ENCODE data around the gene GREB1.

Gene GREB1

GRCh38 chr2:11676640-11677039, 142.8 kb downstream of the GREB1 start:
- in situ Hi-C loops (cut with HindIII; ENCODE audit: low sequenced_read_pairs): loop anchor here (25.0 kb wide), 1 partner anchor 111 kb away; no protein-coding TSS in a partner anchor
- H3K4me3 ChIP-seq (ENCODE audit: low read depth, low read length): no peak overlapping the region
- no peak for DNase-seq (ENCODE audit: low read depth, low spot score)
- TF ChIP-seq, protein P1, sequence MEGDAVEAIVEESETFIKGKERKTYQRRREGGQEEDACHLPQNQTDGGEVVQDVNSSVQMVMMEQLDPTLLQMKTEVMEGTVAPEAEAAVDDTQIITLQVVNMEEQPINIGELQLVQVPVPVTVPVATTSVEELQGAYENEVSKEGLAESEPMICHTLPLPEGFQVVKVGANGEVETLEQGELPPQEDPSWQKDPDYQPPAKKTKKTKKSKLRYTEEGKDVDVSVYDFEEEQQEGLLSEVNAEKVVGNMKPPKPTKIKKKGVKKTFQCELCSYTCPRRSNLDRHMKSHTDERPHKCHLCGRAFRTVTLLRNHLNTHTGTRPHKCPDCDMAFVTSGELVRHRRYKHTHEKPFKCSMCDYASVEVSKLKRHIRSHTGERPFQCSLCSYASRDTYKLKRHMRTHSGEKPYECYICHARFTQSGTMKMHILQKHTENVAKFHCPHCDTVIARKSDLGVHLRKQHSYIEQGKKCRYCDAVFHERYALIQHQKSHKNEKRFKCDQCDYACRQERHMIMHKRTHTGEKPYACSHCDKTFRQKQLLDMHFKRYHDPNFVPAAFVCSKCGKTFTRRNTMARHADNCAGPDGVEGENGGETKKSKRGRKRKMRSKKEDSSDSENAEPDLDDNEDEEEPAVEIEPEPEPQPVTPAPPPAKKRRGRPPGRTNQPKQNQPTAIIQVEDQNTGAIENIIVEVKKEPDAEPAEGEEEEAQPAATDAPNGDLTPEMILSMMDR (IDR thresholded peaks at IDR 0.05; ENCODE audit: low read depth, low read length): no peak

- TF ChIP-seq, protein P1 (IDR thresholded peaks at IDR 0.05; ENCODE audit: low read depth, low read length): no peak
- in situ Hi-C loops (cut with HindIII; ENCODE audit: low sequenced_read_pairs): loop anchor here (25.0 kb wide), 1 partner anchor 110 kb away; no protein-coding TSS in a partner anchor
- no peak overlapping the region for H3K4me3 ChIP-seq (ENCODE audit: low read depth, low read length)
- no peak for DNase-seq (ENCODE audit: low read depth, low spot score)
Observed at GRCh38 chr2:11677136-11678055, 143.6 kb downstream of the GREB1 start.

DNA sequence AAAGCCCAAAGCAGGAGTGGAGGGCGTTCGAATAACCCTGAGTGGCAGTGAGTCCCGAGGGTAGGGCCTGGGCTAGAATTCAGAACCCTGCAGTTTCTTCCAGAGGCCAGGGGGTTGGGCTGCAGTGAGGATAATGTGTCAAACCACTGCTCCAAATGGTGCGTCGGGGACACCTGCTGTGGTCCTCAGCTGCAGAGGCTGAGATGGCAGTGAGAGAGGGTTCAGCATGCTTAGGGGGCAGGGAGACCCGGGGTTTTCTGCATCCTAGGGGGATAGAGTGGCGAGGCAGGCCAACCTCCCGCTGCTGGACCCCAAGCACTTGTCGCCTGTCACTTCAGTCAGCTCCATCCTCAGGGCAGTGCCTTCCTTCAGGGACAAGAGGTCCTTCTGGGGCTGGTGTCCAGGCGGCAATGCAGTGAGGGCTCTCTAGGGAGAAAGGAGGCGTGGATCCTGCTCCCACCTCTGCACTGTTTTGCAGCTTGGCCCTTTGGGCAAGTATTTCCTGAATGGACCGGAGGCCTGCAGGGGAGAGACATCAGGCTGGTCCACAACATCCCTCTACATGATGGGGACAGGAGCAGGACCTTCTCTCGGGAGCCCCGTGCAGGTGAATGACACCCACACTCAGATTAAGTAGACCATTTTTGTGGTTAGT, 144.6 kb downstream of the GREB1 start:
- no peak overlapping the region for H3K4me3 ChIP-seq (ENCODE audit: low read depth, low read length)
- in situ Hi-C loops (cut with HindIII; ENCODE audit: low sequenced_read_pairs): loop anchor here (25.0 kb wide), 1 partner anchor 109 kb away; no protein-coding TSS in a partner anchor
- no peak for DNase-seq (ENCODE audit: low read depth, low spot score)
- TF ChIP-seq, protein P1 (IDR thresholded peaks at IDR 0.05; ENCODE audit: low read depth, low read length): no peak

- DNase-seq (ENCODE audit: low read depth, low spot score): no peak
- in situ Hi-C loops (cut with HindIII; ENCODE audit: low sequenced_read_pairs): loop anchor here (25.0 kb wide), 1 partner anchor 108 kb away; no protein-coding TSS in a partner anchor
- TF ChIP-seq, protein P1 (IDR thresholded peaks at IDR 0.05; ENCODE audit: low read depth, low read length): no peak
- no peak overlapping the region for H3K4me3 ChIP-seq (ENCODE audit: low read depth, low read length)
Observed at GRCh38 chr2:11679016-11679415, 145.2 kb downstream of the GREB1 start.

DNA sequence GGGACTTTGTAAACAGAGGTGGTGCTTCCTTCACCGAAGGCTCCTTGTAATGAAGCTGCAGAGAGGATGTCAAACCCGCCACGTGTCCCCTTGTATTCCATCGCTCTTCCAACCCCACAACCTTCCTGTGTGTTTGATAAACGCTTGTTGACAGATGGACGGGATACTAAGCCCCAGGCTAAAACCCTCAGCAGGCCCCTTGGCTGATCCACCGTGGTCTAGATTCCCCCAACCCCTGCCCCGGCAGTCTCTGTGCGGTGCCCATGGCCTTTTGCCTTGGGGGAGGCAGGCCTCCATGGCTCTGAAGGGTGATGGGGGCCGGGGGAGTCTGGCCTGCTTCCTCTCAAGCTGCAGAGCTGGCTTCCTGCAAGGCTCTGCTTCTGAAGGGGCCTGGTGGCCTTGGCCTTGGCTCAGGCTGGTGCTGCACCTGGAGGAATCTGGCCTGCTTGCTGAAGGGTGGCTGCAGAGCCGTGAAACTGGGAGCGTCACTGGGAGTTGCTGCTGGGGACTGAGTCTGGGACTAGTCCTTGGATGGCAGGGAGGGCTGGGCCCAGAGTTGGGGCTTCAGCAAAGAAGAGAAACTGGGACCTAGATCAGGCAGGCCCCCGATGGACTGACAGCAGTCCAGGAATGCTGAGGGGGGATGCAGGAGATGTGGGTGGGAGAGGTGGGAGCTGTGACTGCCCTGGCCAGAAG, 145.8 kb downstream of the GREB1 start:
- TF ChIP-seq, protein P1 (IDR thresholded peaks at IDR 0.05; ENCODE audit: low read depth, low read length): no peak
- in situ Hi-C loops (cut with HindIII; ENCODE audit: low sequenced_read_pairs): loop anchor here (25.0 kb wide), 1 partner anchor 108 kb away; no protein-coding TSS in a partner anchor

More for the DNA sequence above, 145.8 kb downstream of the GREB1 start:
- DNase-seq (ENCODE audit: low read depth, low spot score): no peak
- no peak overlapping the region for H3K4me3 ChIP-seq (ENCODE audit: low read depth, low read length)
